ENCODE measurements around the gene ACTR3.

- TF ChIP-seq CTCF (IDR thresholded peaks at IDR 0.05) (no peak), POLR2A (IDR thresholded peaks at IDR 0.05) (no peak)
Measured at GRCh38 chr2:113976277-113976928, 86.5 kb downstream of the ACTR3 start.

All from ovary (tissue), 3 donors.